Lung (tissue), 12 donors: ENCODE data around the gene RGS19. TPM values are rescaled to one million over a fixed set of nuclear protein-coding genes. Genes with fewer than 3 reads are reported as not detected.
"Not testable (repeated sequence)": the region's sequence is repeated elsewhere in the genome, so short reads cannot be mapped to it uniquely, and the experiment has no call there.

Experiments used
- ATAC-seq: fragments of 200-7000 bp; cut with Tn5 transposase; one replicate; pipeline ENCODE4 v1.9.1; 2020; ENCODE audit warnings: moderate number of reproducible peaks; ENCODE audit not compliant: insufficient read depth, low FRiP score
- DNase-seq, 3 donors: peaks; one replicate each; pipeline ENCODE4 v3.0.0-alpha.2; 2013 to 2017
- H3K27ac ChIP-seq, 2 donors: one replicate each; pipeline ENCODE4 v1.5.1; 2013; ENCODE audit warnings: mild to moderate bottlenecking in 2 of 2, moderate library complexity in 2 of 2, control low read depth in 1 of 2, inconsistent platforms in 1 of 2, low read depth in 1 of 2, low read length in 1 of 2
- H3K27me3 ChIP-seq, 3 donors: one replicate each; pipeline ENCODE4 v1.5.1; 2013; ENCODE audit warnings: low read length in 2 of 3; ENCODE audit not compliant: control insufficient read depth in 3 of 3, insufficient read depth in 3 of 3
- H3K36me3 ChIP-seq, 4 donors: one replicate each; pipeline ENCODE4 v1.5.1; 2013; ENCODE audit warnings: low read length in 4 of 4, mild to moderate bottlenecking in 1 of 4, moderate library complexity in 1 of 4; ENCODE audit not compliant: control insufficient read depth in 4 of 4, insufficient read depth in 4 of 4
- H3K4me1 ChIP-seq, 5 donors: one replicate each; pipeline ENCODE4 v1.5.1; 2013; ENCODE audit warnings: low read length in 5 of 5, mild to moderate bottlenecking in 2 of 5, moderate library complexity in 1 of 5; ENCODE audit not compliant: control insufficient read depth in 5 of 5, insufficient read depth in 5 of 5
- H3K4me3 ChIP-seq: one replicate; pipeline ENCODE4 v1.5.1; 2013; ENCODE audit warnings: mild to moderate bottlenecking, control low read depth, moderate library complexity
- H3K9ac ChIP-seq, 2 donors: one replicate each; pipeline ENCODE4 v1.5.1; 2013; ENCODE audit warnings: low read length in 2 of 2, control low read depth in 1 of 2; ENCODE audit not compliant: insufficient read depth in 1 of 2
- H3K9me3 ChIP-seq, 4 donors: one replicate each; pipeline ENCODE4 v1.5.1; 2013; ENCODE audit warnings: low read length in 3 of 4, mild to moderate bottlenecking in 1 of 4, moderate library complexity in 1 of 4; ENCODE audit not compliant: control insufficient read depth in 4 of 4, insufficient read depth in 3 of 4
- WGBS, 2 donors: extraction: QIAGEN DNeasy Blood & Tissue Kit; methylation state at CpG; one replicate each; pipeline ENCODE4 v1.1.7; 2013; 5-methylcytosine and 5-hydroxymethylcytosine counted together
- polyA plus RNA-seq, 2 donors: library from polyadenylated mRNA; stranded (reverse); fragments of 200-250 nt; gene quantifications; one replicate each; pipeline ENCODE4 v1.2.1, GENCODE V29; 2013
- total RNA-seq, 2 donors: library from RNA; depleted of rRNA in 1 of 2; stranded (reverse); fragments of >200 nt in 1 of 2; gene quantifications; one replicate each; pipeline ENCODE4 v1.2.1, GENCODE V29; 2014 to 2021
- TF ChIP-seq, protein P1 (sequence below): IDR thresholded peaks from 2 replicates; pipeline ENCODE4 v1.5.1; 2012; ENCODE audit warnings: mild to moderate bottlenecking; ENCODE audit errors: control extremely low read depth, extremely low read depth
- donor health status: control.
- donor health status: control.
- donor health status: Bipolar disorder and iron deficiency.
- donor health status: healthy.
- donor health status: DM: yes; HTN: yes; CAD: no.

RGS19 gene
- total and polyA plus RNA-seq, 4 donors = 15.1 to 99.0 (median 35.1) TPM

DNA sequence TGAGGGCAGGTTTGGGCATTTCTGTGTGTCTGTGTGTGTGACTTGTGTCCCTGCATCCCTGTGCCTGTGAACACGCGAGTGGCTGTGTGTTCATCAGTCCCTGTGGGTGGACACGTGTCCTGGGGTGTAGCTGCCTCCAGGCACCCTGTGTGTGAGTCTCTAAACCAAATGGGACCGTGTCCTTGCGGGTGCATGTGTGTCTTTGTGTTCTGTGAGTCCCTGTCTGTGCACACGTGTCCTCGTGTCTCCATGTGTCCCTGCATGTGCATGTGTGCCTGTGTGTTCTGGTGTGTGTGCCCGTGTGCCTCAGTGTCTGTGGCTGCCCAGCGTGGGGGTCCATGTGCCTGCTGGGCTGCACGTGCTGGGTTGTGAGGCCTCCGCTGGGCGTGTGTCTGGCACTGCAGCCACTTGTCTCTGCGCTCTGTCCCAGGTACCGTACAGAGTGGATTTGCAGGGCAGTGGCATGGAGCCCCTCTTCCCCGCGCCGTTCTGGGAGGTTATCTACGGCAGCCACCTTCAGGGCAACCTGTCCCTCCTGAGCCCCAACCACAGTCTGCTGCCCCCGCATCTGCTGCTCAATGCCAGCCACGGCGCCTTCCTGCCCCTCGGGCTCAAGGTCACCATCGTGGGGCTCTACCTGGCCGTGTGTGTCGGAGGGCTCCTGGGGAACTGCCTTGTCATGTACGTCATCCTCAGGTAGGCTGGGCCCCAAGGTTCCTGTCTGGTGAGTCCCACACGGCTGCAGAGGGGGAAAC lies 13.1 kb upstream of the RGS19 start:
- no peak overlapping the region for H3K9ac ChIP-seq
- 54 to 68% methylated on average over 27 of the region's 27 CpGs for WGBS, 2 donors
- no peak overlapping the region for H3K27ac ChIP-seq
- H3K36me3 ChIP-seq = no peaks in the 10 kb centered on the region
- no peak overlapping the region for H3K4me3 ChIP-seq
- TF ChIP-seq, protein P1, sequence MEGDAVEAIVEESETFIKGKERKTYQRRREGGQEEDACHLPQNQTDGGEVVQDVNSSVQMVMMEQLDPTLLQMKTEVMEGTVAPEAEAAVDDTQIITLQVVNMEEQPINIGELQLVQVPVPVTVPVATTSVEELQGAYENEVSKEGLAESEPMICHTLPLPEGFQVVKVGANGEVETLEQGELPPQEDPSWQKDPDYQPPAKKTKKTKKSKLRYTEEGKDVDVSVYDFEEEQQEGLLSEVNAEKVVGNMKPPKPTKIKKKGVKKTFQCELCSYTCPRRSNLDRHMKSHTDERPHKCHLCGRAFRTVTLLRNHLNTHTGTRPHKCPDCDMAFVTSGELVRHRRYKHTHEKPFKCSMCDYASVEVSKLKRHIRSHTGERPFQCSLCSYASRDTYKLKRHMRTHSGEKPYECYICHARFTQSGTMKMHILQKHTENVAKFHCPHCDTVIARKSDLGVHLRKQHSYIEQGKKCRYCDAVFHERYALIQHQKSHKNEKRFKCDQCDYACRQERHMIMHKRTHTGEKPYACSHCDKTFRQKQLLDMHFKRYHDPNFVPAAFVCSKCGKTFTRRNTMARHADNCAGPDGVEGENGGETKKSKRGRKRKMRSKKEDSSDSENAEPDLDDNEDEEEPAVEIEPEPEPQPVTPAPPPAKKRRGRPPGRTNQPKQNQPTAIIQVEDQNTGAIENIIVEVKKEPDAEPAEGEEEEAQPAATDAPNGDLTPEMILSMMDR = no peak
- ATAC-seq = no peak
- no peak for DNase-seq
- H3K9me3 ChIP-seq = no peaks in the 10 kb centered on the region
- H3K27me3 ChIP-seq = peaks cover 0 to 23% (median 5%) of the 10 kb centered on the region in 3 donors
- H3K4me1 ChIP-seq = no peaks in the 10 kb centered on the region

DNA sequence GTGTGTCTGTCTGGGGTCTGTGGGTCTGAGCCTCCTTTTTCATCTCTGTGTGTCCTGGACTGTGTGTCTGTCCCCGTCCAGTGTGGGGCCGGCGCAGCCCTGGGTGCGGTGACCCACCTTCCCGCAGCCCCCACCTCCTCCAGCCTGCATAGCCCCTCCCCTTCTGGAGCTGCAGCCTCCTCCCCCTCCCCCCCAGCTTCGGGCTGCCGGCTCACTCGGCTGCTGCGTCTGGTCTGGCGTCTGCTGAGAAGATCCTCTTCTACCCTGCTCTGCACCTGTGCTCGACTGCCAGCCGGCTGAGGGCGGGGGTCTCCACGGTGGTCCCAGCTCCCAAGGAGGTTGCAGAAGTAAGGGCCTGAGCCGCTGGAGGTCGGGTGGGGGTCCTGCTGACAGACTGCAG lies 12.5 kb upstream of the RGS19 start:
- no peak for DNase-seq
- H3K4me1 ChIP-seq = no peaks in the 10 kb centered on the region

DNA sequence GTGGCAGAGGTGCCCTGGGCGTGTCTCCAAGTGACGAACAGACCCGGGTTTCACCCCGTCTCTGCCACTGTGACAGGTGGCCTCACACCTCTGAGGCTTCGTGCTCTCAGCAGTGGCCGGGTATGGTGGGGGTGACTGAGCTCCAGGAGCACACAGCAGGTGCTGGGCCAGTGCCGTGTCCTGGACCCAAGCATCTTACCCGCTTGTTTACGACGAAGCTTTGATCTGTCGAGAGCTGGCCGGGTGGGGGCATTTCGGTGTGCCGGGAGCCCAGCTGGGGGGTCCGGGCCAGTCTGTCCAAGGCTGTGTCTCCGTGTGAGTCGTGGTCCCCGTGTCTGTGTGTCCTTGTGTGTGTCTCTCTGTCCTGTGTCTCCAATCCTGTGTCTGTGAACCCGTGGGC lies 12.0 kb upstream of the RGS19 start:
- 71 to 87% methylated on average over 19 of the region's 19 CpGs for WGBS, 2 donors
- Histone ChIP-seq H3K9ac (no peak overlapping the region), H3K27ac (no peak overlapping the region), H3K36me3 (no peaks in the 10 kb centered on the region), H3K27me3 (peaks cover 0 to 27% (median 5%) of the 10 kb centered on the region in 3 donors), H3K4me3 (no peak overlapping the region), H3K4me1 (no peaks in the 10 kb centered on the region), H3K9me3 (no peaks in the 10 kb centered on the region)
- TF ChIP-seq, protein P1 = no peak
- ATAC-seq (no peak), DNase-seq (no peak)

More for the DNA sequence above, 12.5 kb upstream of the RGS19 start:
- Histone ChIP-seq H3K27me3 (peaks cover 0 to 25% (median 5%) of the 10 kb centered on the region in 3 donors), H3K9ac (no peak overlapping the region), H3K36me3 (no peaks in the 10 kb centered on the region), H3K27ac (no peak overlapping the region), H3K9me3 (no peaks in the 10 kb centered on the region), H3K4me3 (no peak overlapping the region)
- ATAC-seq = no peak
- TF ChIP-seq, protein P1 = no peak
- WGBS, 2 donors = 26 to 60% methylated on average over 16 of the region's 16 CpGs

DNA sequence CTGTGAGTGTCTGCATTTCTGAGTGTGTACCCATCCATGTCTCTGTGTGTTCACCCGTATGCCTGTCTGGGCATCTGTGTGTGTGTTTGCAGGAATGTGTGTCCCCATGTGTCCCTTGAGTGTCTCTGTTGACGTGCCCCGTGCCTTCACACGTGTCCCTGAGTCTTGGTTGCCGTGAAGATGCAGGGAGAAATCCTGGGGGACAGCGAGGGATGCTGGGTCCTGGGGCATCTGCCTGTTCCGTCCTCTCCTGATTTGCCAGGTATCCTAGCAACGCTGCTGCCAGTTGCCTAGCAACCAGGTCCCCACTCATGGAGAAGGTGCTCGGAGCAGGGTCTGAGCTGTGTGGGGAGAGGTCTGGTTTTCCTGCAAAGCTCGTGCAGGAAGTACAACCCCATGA lies 10.8 kb upstream of the RGS19 start:
- WGBS, 2 donors = 61 to 76% methylated on average over 10 of the region's 10 CpGs
- H3K4me3 ChIP-seq = no peak overlapping the region
- H3K27me3 ChIP-seq = peaks cover under 1 to 37% (median 13%) of the 10 kb centered on the region in 3 donors
- TF ChIP-seq, protein P1 = no peak
- H3K9ac ChIP-seq = no peak overlapping the region
- ATAC-seq = no peak
- no peaks in the 10 kb centered on the region for H3K36me3 ChIP-seq
- no peaks in the 10 kb centered on the region for H3K9me3 ChIP-seq
- no peak overlapping the region for H3K27ac ChIP-seq
- DNase-seq = no peak
- no peaks in the 10 kb centered on the region for H3K4me1 ChIP-seq

DNA sequence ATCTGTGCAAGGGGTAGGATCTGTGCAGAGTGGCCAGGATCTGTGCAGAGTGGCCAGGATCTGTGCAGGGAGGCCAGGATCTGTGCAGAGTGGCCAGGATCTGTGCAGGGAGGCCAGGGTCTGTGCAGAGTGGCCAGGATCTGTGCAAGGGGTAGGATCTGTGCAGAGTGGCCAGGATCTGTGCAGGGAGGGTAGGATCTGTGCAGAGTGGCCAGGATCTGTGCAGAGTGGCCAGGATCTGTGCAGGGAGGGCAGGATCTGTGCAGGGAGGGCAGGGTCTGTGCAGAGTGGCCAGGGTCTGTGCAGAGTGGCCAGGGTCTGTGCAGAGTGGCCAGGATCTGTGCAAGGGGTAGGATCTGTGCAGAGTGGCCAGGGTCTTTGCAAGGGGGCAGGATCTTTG lies 9.3 kb upstream of the RGS19 start:
- not testable (repeated sequence) for H3K27ac ChIP-seq, H3K9me3 ChIP-seq, ATAC-seq, H3K4me3 ChIP-seq, H3K36me3 ChIP-seq, DNase-seq, H3K9ac ChIP-seq
- H3K4me1 ChIP-seq = peaks cover 0 to 15% (median 4%) of the 10 kb centered on the region in 5 donors
- H3K27me3 ChIP-seq = peaks cover 3 to 46% (median 18%) of the 10 kb centered on the region in 3 donors
